ENCODE data around the gene PLOD1. TPM values are rescaled to one million over a fixed set of nuclear protein-coding genes. Genes with fewer than 3 reads are reported as not detected.

Gene PLOD1
- total RNA-seq, 1 experiment from 2014 or later = 46.9 TPM

GRCh38 chr1:12012560-12013316 is 78.2 kb downstream of the PLOD1 start (continued):
- TF ChIP-seq ZNF281 (CRISPR knock-in tag; IDR thresholded peaks at IDR 0.05) = no peak
- TF ChIP-seq ZNF121 (CRISPR knock-in tag; IDR thresholded peaks at IDR 0.05) = no peak

- ChIA-PET CTCF (interaction anchor here (0.7 to 2.2 kb wide), 4 partner anchors 10 to 47 kb away, joined by 3 to 7 read pairs (median 3); no protein-coding TSS in a partner anchor), POLR2A (no interaction called here)
- Mint-ChIP-seq H3K4me1 (peaks cover 7% of the 10 kb centered on the region), H3K4me3 (no peak overlapping the region), H3K27me3 (ENCODE audit: low read depth) (no peaks in the 10 kb centered on the region; the same call in 1 of the 2 replicates), H3K36me3 (peaks cover 24% of the 10 kb centered on the region), H3K27ac (peak overlapping the region; percentile 83), H3K9me3 (no peaks in the 10 kb centered on the region)
- no peak for TF ChIP-seq ZNF671 (CRISPR knock-in tag; IDR thresholded peaks at IDR 0.05)
- TF ChIP-seq TP53 (CRISPR knock-in tag; IDR thresholded peaks at IDR 0.05) = no peak
- no peak for TF ChIP-seq ELF4 (CRISPR knock-in tag; IDR thresholded peaks at IDR 0.05; ENCODE audit: low read depth)
- TF ChIP-seq USF2 (CRISPR knock-in tag; IDR thresholded peaks at IDR 0.05) = no peak
- DNase-seq (ENCODE audit: low spot score) (no peak), ATAC-seq (peak; percentile 10; the same call in 1 of the 2 replicates)
Measured at GRCh38 chr1:12014141-12014991, 79.8 kb downstream of the PLOD1 start.

GRCh38 chr1:12015001-12015491 is 80.5 kb downstream of the PLOD1 start:
- no peaks in the 10 kb centered on the region for H3K9me3 Mint-ChIP-seq
- CTCF ChIA-PET = interaction anchor here (2.2 kb wide), 1 partner anchor 16 kb away, joined by 7 read pairs; no protein-coding TSS in a partner anchor
- POLR2A ChIA-PET = no interaction called here
- DNase-seq (ENCODE audit: low spot score) (no peak), ATAC-seq (no peak)
- H3K4me3 Mint-ChIP-seq = no peak overlapping the region
- H3K36me3 Mint-ChIP-seq = peaks cover 17% of the 10 kb centered on the region
- no peaks in the 10 kb centered on the region; the same call in 1 of the 2 replicates for H3K27me3 Mint-ChIP-seq (ENCODE audit: low read depth)
- H3K4me1 Mint-ChIP-seq = peaks cover 9% of the 10 kb centered on the region
- peak overlapping the region; percentile 83 for H3K27ac Mint-ChIP-seq
- TF ChIP-seq NFATC4 (CRISPR knock-in tag; IDR thresholded peaks at IDR 0.05) (no peak), MXD4 (CRISPR knock-in tag; IDR thresholded peaks at IDR 0.05; ENCODE audit: borderline replicate concordance) (no peak), E2F5 (CRISPR knock-in tag; IDR thresholded peaks at IDR 0.05) (no peak), GABPB1 (CRISPR knock-in tag; IDR thresholded peaks at IDR 0.05) (no peak)

GRCh38 chr1:12015499-12015898 is 81.0 kb downstream of the PLOD1 start:
- POLR2A ChIA-PET = no interaction called here
- ATAC-seq = no peak
- no peak overlapping the region for H3K4me3 Mint-ChIP-seq
- TF ChIP-seq ZNF121 (CRISPR knock-in tag; IDR thresholded peaks at IDR 0.05) (no peak), ERG (CRISPR knock-in tag; IDR thresholded peaks at IDR 0.05) (no peak), PRRX2 (CRISPR knock-in tag; IDR thresholded peaks at IDR 0.05) (no peak), E2F1 (CRISPR knock-in tag; IDR thresholded peaks at IDR 0.05) (no peak), ZNF396 (CRISPR knock-in tag; IDR thresholded peaks at IDR 0.05; ENCODE audit: borderline replicate concordance) (no peak), PRDM15 (CRISPR knock-in tag; IDR thresholded peaks at IDR 0.05) (no peak), E2F5 (CRISPR knock-in tag; IDR thresholded peaks at IDR 0.05) (no peak)

More at GRCh38 chr1:12015499-12015898, 81.0 kb downstream of the PLOD1 start:
- Mint-ChIP-seq H3K4me1 (peaks cover 11% of the 10 kb centered on the region), H3K9me3 (no peaks in the 10 kb centered on the region), H3K27ac (0 out of 2 replicates have a peak overlapping the region, but pooled peaks have one; percentile 14), H3K36me3 (peaks cover 13% of the 10 kb centered on the region), H3K27me3 (ENCODE audit: low read depth) (no peaks in the 10 kb centered on the region; the same call in 1 of the 2 replicates)
- CTCF ChIA-PET = interaction anchor here (0.6 kb wide), 1 partner anchor 90 kb away, joined by 3 read pairs; no protein-coding TSS in a partner anchor
- no peak for DNase-seq (ENCODE audit: low spot score)

Data from WTC11 (cell line).